HG03378 (cell line): Measurements from ENCODE around the gene GPA33.

Source experiments
- ATAC-seq: cut with Tn5 transposase; IDR thresholded peaks from one replicate; pipeline ENCODE4 v1.9.1; 2021; ENCODE audit warnings: mild to moderate bottlenecking, moderate library complexity; ENCODE audit not compliant: unreplicated experiment

The GPA33 gene

DNA sequence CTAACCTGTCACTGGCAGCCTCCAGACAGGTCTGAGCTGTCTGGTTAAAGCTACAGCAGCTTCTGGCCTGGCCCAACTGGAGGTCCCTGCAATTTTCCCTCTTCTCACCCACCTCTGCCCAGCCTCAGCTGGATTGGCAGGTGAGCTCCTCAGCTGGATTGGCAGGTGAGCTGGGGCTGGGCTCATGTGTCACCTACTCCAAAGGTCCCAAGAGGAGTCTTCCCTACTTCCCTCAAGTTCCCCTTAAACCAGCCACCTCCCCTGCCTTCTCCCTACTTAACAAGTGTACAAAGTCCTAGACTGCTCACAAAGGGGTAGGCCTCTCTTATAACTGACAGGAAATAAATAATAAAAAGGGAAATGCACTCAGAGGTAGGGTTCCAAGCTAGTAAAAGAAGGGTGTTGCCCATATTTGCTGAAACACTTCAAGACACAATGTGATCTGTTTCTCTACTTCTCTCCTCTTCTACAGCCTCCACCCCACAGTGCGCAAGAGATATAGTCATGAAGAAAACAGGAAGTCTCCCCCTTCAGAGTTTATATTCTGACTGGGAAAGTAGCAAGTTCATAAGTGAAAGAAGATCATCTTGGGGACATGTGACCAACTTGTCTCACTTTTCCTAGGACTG, at the start of gene GPA33:
GPA33 (minus strand) TSS at position 64 of the 629 bp plus-strand sequence. CDS start 90 bp downstream, outside the sequence.
- ATAC-seq = peak; percentile 66

GRCh38 chr1:167138703-167139102, 48.5 kb upstream of the GPA33 start:
- ATAC-seq = no peak

GRCh38 chr1:167137793-167138510, 47.8 kb upstream of the GPA33 start:
- no peak for ATAC-seq

DNA sequence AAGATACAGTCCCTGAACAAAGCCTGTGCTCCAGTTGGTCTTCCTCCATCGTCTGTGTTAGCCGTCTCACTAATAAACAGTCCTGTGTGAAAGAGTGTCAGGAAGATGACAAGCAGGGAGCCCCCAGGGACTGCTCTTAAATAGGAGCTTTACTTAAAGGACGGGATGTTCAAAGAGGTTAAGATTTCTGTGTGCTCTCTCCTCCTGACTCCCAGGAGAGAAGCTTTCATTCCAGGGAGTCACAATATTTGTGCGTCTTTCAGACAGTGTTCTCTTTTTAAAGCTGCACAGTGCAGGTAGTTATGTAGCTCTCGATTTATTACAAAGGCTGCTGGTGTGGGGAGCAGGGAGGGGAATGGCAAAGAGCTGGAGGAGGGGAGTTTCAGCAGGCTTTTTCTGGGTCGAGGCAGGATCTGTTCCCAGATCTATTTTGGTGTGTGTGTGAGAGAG, 47.2 kb upstream of the GPA33 start:
- no peak for ATAC-seq

GRCh38 chr1:167136806-167137205, 46.6 kb upstream of the GPA33 start:
- ATAC-seq = no peak

GRCh38 chr1:167136191-167136614, 46.0 kb upstream of the GPA33 start:
- ATAC-seq = no peak

DNA sequence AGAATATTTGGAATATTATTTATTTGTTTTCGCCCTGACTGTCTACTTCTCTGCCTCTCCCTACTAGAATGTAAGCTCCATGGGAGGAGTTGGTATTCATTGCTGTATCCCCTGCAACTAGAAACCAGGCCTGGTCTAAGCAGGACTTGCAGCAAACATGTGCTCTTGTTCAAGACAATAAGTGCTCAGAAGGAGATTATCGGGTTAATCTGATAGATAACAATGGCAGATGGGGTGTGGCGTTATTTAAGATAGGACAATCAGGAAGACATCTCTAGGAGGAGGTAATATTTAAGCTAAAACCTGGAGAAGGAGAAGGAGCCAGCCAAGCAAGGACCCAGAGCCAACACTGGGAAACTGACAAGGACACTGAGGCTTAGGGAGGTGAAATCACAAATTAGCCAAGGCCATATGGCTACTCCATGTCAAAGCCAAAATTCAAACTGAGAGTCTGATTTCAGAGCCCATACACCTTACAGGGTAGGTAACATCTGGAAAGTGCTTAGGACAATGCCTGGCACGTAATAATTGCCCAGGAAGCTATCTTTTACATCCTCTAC, 45.2 kb upstream of the GPA33 start:
- no peak for ATAC-seq

GRCh38 chr1:167132301-167133010, 42.3 kb upstream of the GPA33 start:
- ATAC-seq = no peak

DNA sequence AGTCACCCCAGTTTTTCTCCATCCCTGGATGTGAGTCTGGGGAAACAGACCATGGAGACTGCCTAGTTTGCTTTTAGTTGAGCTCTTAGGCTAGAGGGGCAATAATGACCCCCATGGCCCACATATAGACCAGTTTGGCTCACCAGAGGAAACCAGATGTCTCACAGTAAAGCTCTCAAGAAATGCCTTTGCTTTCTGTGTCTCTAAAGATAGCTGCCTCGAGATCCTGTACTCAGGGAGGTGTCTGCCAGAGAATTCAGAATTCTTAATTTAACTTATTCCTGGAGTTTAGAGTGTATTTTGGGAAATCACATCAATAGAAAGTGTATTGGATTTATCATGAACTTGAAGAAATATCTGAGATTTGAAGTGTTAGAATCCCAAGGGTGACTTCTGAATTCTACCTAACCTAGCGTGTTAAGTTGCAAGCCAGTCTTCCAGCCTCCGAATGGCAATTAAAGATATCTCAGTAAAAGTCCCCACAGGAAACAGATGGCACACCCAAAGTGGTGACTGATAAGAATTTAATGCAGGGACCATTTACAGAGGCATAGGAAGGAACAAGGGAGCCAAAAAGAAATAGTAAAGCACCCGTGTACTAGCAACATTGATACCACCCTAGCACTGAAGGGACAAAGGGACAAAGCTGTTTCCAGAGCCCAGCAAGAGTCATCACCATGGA, 40.8 kb upstream of the GPA33 start:
- no peak for ATAC-seq

GRCh38 chr1:167128261-167129227, 38.4 kb upstream of the GPA33 start:
- ATAC-seq = no peak

GRCh38 chr1:167127661-167128060, 37.5 kb upstream of the GPA33 start:
- no peak for ATAC-seq

- ATAC-seq = no peak
Measured at GRCh38 chr1:167127236-167127635, 37.1 kb upstream of the GPA33 start.

GRCh38 chr1:167126811-167127210, 36.6 kb upstream of the GPA33 start:
- ATAC-seq = no peak

DNA sequence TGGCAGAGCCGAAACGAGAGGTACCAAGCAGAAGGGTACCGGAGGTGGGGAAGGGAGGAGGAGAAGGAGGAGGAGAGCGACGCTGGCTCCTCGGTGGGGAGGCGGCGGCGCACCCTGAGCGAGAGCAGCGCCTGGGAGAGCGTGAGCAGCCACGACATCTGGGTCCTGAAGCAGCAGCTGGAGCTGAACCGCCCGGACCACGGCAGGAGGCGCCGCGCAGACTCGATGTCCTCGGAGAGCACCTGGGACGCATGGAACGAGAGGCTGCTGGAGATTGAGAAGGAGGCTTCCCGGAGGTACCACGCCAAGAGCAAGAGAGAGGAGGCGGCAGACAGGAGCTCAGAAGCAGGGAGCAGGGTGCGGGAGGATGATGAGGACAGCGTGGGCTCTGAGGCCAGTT, 36.1 kb upstream of the GPA33 start:
- ATAC-seq = no peak

GRCh38 chr1:167122568-167122967, 32.4 kb upstream of the GPA33 start:
- no peak for ATAC-seq

DNA sequence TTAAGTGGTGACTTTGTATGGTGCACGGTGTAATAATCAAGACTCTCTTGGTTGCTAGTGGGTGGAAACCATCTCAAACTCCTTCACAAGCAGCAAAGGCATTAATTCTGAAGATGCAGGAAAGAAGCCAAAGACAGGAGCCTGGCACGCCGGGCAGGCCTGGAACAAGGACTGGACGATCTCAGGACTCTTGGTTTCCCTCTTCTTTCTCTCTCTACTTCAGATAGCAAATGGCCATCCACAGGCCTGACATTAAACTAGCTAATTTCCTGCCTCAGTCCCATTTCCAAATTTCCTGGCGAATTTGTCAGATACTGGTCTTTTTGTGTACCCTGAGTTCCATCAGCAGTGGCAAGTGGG, 31.9 kb upstream of the GPA33 start:
- no peak for ATAC-seq

GRCh38 chr1:167121375-167122120, 31.4 kb upstream of the GPA33 start:
- ATAC-seq = no peak

GRCh38 chr1:167120899-167121298, 30.7 kb upstream of the GPA33 start:
- no peak for ATAC-seq

GRCh38 chr1:167119696-167120095, 29.5 kb upstream of the GPA33 start:
- ATAC-seq = no peak
